Activated CD4-positive, CD25-positive, alpha-beta regulatory T cell (primary cell): ENCODE results near the gene NABP2.
"Not testable (repeated sequence)": the region's sequence is repeated elsewhere in the genome, so short reads cannot be mapped to it uniquely, and the experiment has no call there.

Source experiments
- DNase-seq, 4 experiments: peaks; one replicate each; lab custom pipeline; 2025; lab: John Stamatoyannopoulos, UW

NABP2 gene

GRCh38 chr12:56244494-56244893 is 20.4 kb downstream of the NABP2 start:
- no peak for DNase-seq

GRCh38 chr12:56247923-56248322 is 23.8 kb downstream of the NABP2 start:
- no peak for DNase-seq

GRCh38 chr12:56248711-56249110 is 24.6 kb downstream of the NABP2 start:
- no peak for DNase-seq

GRCh38 chr12:56252649-56253048 is 28.5 kb downstream of the NABP2 start:
- no peak for DNase-seq

- no peak for DNase-seq
These were observed 28.9 kb downstream of the NABP2 start for GRCh38 chr12:56253091-56253490.

- no peak for DNase-seq
These were observed 31.5 kb downstream of the NABP2 start for GRCh38 chr12:56255671-56256070.

GRCh38 chr12:56256326-56256960 is 32.3 kb downstream of the NABP2 start:
- DNase-seq, result no peak

- no peak for DNase-seq
These were observed 32.9 kb downstream of the NABP2 start for GRCh38 chr12:56257071-56257470.

- no peak for DNase-seq
These were observed 33.4 kb downstream of the NABP2 start for GRCh38 chr12:56257491-56258067.

- DNase-seq, result peak; percentile 61 to 73 (median 68)
These were observed 34.1 kb downstream of the NABP2 start, which contains the start of gene ANKRD52 for GRCh38 chr12:56258068-56258819. ANKRD52 (minus strand) TSS chr12:56258384; CDS start chr12:56258269, 115 bp downstream.

GRCh38 chr12:56258820-56259183 is 34.7 kb downstream of the NABP2 start:
- no peak for DNase-seq

- no peak for DNase-seq
These were observed 36.2 kb downstream of the NABP2 start for GRCh38 chr12:56260380-56260779.

GRCh38 chr12:56260921-56261320 is 36.8 kb downstream of the NABP2 start:
- DNase-seq, result no peak

- DNase-seq, result no peak
These were observed 37.5 kb downstream of the NABP2 start for GRCh38 chr12:56261503-56262232.

- DNase-seq, result not testable (repeated sequence)
These were observed 38.8 kb downstream of the NABP2 start for GRCh38 chr12:56262955-56263354.

- DNase-seq, result not testable (repeated sequence)
These were observed 42.0 kb downstream of the NABP2 start for GRCh38 chr12:56266068-56266692.

GRCh38 chr12:56266693-56267442 is 42.7 kb downstream of the NABP2 start, which contains the start of gene COQ10A:
COQ10A (plus strand) TSS chr12:56266942; CDS start chr12:56267119, 177 bp downstream.
- peak; percentile 63 to 78 (median 74) for DNase-seq

GRCh38 chr12:56267443-56268071 is 43.4 kb downstream of the NABP2 start:
- no peak for DNase-seq

GRCh38 chr12:56271031-56271430 is 46.9 kb downstream of the NABP2 start:
- DNase-seq, result no peak

GRCh38 chr12:56272468-56272867 is 48.3 kb downstream of the NABP2 start:
- not testable (repeated sequence) for DNase-seq

GRCh38 chr12:56274299-56274698 is 50.2 kb downstream of the NABP2 start:
- no peak for DNase-seq
